SK-MEL-5 (cell line): ENCODE results near the gene TFPI2. TPM values are rescaled to one million over a fixed set of nuclear protein-coding genes. Genes with fewer than 3 reads are reported as not detected.
A peak's percentile ranks its signal among the peaks of the same experiment; 100 is the strongest.

Experiments
- DNase-seq: peaks from one replicate; pipeline ENCODE4 v3.0.0-alpha.2; 2016; ENCODE audit warnings: low read depth, low spot score
- in situ Hi-C: cut with HindIII; loops from 2 replicates; pipeline ENCODE4 v1.10.0; 2016; ENCODE audit warnings: low sequenced_read_pairs, high pct_unique_total_duplicates, low pct_unique_long_range_greater_than_20kb
- total RNA-seq: library from RNA; depleted of rRNA; stranded (reverse); fragments of >200 nt; shearing (Covaris generic); gene quantifications from 2 replicates; pipeline ENCODE4 v1.2.3, GENCODE V29; 2014

The TFPI2 gene
- total RNA-seq, 1 experiment from 2014 or later, result 14.1 TPM

- in situ Hi-C loops, result no loop called here
- DNase-seq, result peak; percentile 52
Measured at GRCh38 chr7:93877742-93878141, 12.8 kb downstream of the TFPI2 start.

GRCh38 chr7:93873998-93874574 lies 16.5 kb downstream of the TFPI2 start:
- no peak for DNase-seq
- in situ Hi-C loops, result no loop called here

GRCh38 chr7:93866886-93867285 lies 23.7 kb downstream of the TFPI2 start:
- in situ Hi-C loops, result no loop called here
- DNase-seq, result no peak

GRCh38 chr7:93862651-93863050 lies 27.9 kb downstream of the TFPI2 start:
- in situ Hi-C loops, result no loop called here

GRCh38 chr7:93861325-93861949 lies 29.1 kb downstream of the TFPI2 start:
- in situ Hi-C loops, result no loop called here
- no peak for DNase-seq

More at GRCh38 chr7:93862651-93863050, 27.9 kb downstream of the TFPI2 start:
- no peak for DNase-seq

GRCh38 chr7:93860261-93860660 lies 30.3 kb downstream of the TFPI2 start:
- in situ Hi-C loops, result no loop called here

GRCh38 chr7:93858857-93859256 lies 31.7 kb downstream of the TFPI2 start:
- no peak for DNase-seq
- in situ Hi-C loops, result no loop called here

More at GRCh38 chr7:93860261-93860660, 30.3 kb downstream of the TFPI2 start:
- no peak for DNase-seq

- peak; percentile 60 for DNase-seq
- in situ Hi-C loops, result no loop called here
Measured at GRCh38 chr7:93856323-93856722, 34.2 kb downstream of the TFPI2 start.

- in situ Hi-C loops, result no loop called here
- DNase-seq, result no peak
Measured at GRCh38 chr7:93855797-93856196, 34.8 kb downstream of the TFPI2 start.

GRCh38 chr7:93854480-93854879 lies 36.1 kb downstream of the TFPI2 start:
- DNase-seq, result no peak
- in situ Hi-C loops, result no loop called here

GRCh38 chr7:93851536-93851935 lies 39.0 kb downstream of the TFPI2 start:
- no peak for DNase-seq
- in situ Hi-C loops, result no loop called here

GRCh38 chr7:93843260-93843659 lies 47.3 kb downstream of the TFPI2 start:
- no peak for DNase-seq
- in situ Hi-C loops, result no loop called here

- in situ Hi-C loops, result no loop called here
- no peak for DNase-seq
Measured at GRCh38 chr7:93838966-93839365, 51.6 kb downstream of the TFPI2 start.

- in situ Hi-C loops, result no loop called here
- DNase-seq, result no peak
Measured at GRCh38 chr7:93837245-93837644, 53.3 kb downstream of the TFPI2 start.

- DNase-seq, result peak; percentile 9
- in situ Hi-C loops, result no loop called here
Measured at GRCh38 chr7:93836116-93836515, 54.4 kb downstream of the TFPI2 start.

- DNase-seq, result no peak
- in situ Hi-C loops, result no loop called here
Measured at GRCh38 chr7:93835702-93836101, 54.9 kb downstream of the TFPI2 start.
